ENCODE measurements around the gene RAB3C. TPM values are rescaled to one million over a fixed set of nuclear protein-coding genes. Genes with fewer than 3 reads are reported as not detected.

RAB3C gene
- total and polyA plus RNA-seq, 10 donors = 0.06 to 2.0 (median 0.21) TPM; not detected in 2

- Histone ChIP-seq H3K36me3 (no peaks in the 10 kb centered on the region), H3K27ac (no peak overlapping the region), H3K4me1 (peaks cover 0 to 4% (median 0%) of the 10 kb centered on the region in 6 donors), H3K4me3 (no peak overlapping the region), H3K27me3 (replicated peaks in 1 of 7) (peaks cover 0 to 5% (median 0%) of the 10 kb centered on the region in 7 donors), H3K9me3 (no peaks in the 10 kb centered on the region)
- WGBS, 5 donors = 76 to 86% (median 83%) methylated on average over 7 of the region's 7 CpGs
- DNase-seq = no peak
- TF ChIP-seq, protein P1, sequence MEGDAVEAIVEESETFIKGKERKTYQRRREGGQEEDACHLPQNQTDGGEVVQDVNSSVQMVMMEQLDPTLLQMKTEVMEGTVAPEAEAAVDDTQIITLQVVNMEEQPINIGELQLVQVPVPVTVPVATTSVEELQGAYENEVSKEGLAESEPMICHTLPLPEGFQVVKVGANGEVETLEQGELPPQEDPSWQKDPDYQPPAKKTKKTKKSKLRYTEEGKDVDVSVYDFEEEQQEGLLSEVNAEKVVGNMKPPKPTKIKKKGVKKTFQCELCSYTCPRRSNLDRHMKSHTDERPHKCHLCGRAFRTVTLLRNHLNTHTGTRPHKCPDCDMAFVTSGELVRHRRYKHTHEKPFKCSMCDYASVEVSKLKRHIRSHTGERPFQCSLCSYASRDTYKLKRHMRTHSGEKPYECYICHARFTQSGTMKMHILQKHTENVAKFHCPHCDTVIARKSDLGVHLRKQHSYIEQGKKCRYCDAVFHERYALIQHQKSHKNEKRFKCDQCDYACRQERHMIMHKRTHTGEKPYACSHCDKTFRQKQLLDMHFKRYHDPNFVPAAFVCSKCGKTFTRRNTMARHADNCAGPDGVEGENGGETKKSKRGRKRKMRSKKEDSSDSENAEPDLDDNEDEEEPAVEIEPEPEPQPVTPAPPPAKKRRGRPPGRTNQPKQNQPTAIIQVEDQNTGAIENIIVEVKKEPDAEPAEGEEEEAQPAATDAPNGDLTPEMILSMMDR (IDR thresholded peaks at IDR 0.05 in 8 of 11, conservative IDR thresholded peaks at IDR 0.05 in 3 of 11) = no peak
- TF ChIP-seq POLR2A (IDR thresholded peaks at IDR 0.05) = no peak
- TF ChIP-seq POLR2AphosphoS5 (IDR thresholded peaks at IDR 0.05) = no peak
- intact Hi-C loops (cut with DNase I; ENCODE audit: low total_unique reads) = no loop called here
Measured at GRCh38 chr5:58851153-58851552, 268.3 kb downstream of the RAB3C start.

DNA sequence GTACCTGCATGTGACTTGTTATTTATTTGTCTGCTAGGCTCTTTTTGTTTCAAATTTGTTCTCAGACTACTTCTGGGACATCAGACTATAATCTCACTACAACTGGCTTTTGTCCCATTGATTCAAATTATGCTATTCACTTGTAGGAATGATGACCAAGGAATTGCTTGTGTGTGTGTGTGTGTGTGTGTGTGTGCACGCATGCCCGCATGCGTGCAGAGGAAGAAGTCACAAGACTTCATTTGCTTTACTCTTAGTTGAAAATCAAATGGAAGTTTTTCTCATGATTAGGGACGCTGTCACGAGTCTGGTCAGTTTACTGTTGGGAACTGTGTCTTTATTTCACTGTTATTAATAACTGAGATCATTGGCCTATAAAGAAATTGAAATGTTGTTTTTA is 268.7 kb downstream of the RAB3C start:
- WGBS, 5 donors = 86 to 98% (median 94%) methylated on average over 5 of the region's 5 CpGs
- Histone ChIP-seq H3K4me3 (no peak overlapping the region), H3K4me1 (peaks cover 0 to 4% (median 0%) of the 10 kb centered on the region in 6 donors), H3K27ac (no peak overlapping the region), H3K27me3 (replicated peaks in 1 of 7) (peaks cover 0 to 5% (median 0%) of the 10 kb centered on the region in 7 donors), H3K9me3 (no peaks in the 10 kb centered on the region), H3K36me3 (no peaks in the 10 kb centered on the region)
- TF ChIP-seq, protein P1 (IDR thresholded peaks at IDR 0.05 in 8 of 11, conservative IDR thresholded peaks at IDR 0.05 in 3 of 11) = no peak
- TF ChIP-seq POLR2A (IDR thresholded peaks at IDR 0.05) (no peak), POLR2AphosphoS5 (IDR thresholded peaks at IDR 0.05) (no peak)
- DNase-seq = no peak
- intact Hi-C loops (cut with DNase I; ENCODE audit: low total_unique reads) = no loop called here

DNA sequence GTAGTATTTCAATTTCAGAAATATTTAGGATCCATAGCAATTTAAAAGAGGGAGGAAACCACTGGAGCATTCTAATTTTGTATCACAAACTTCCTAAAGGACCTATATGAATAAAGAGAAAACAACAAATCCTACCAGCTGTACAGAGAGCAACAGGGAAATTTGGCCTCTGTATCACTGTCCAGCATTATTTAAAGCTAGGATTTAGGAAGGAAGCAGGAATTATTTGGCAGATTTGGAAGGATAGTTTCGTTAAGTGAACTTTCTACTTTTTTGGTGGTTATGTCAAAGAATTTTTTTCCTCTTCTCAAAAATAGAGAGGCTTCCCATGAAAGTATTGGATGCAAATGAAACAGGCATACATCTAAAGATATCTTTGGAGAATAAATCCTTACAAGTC is 269.7 kb downstream of the RAB3C start:
- H3K9me3 ChIP-seq = no peaks in the 10 kb centered on the region
- TF ChIP-seq POLR2A (IDR thresholded peaks at IDR 0.05) (no peak), POLR2AphosphoS5 (IDR thresholded peaks at IDR 0.05) (no peak)
- TF ChIP-seq, protein P1 (IDR thresholded peaks at IDR 0.05 in 8 of 11, conservative IDR thresholded peaks at IDR 0.05 in 3 of 11) = no peak
- intact Hi-C loops (cut with DNase I; ENCODE audit: low total_unique reads) = no loop called here
- no peaks in the 10 kb centered on the region for H3K36me3 ChIP-seq
- H3K27ac ChIP-seq = no peak overlapping the region
- no peak for DNase-seq
- H3K4me3 ChIP-seq = no peak overlapping the region
- H3K4me1 ChIP-seq = peaks cover 0 to 4% (median 0%) of the 10 kb centered on the region in 6 donors
- WGBS, 5 donors = 63 to 79% (median 74%) methylated on average over 1 of the region's 1 CpG
- H3K27me3 ChIP-seq (replicated peaks in 1 of 7) = peaks cover 0 to 5% (median 0%) of the 10 kb centered on the region in 7 donors

GRCh38 chr5:58854441-58854840 is 271.6 kb downstream of the RAB3C start:
- DNase-seq = no peak
- H3K36me3 ChIP-seq = no peaks in the 10 kb centered on the region
- no peaks in the 10 kb centered on the region for H3K9me3 ChIP-seq
- no peak overlapping the region for H3K27ac ChIP-seq
- intact Hi-C loops (cut with DNase I; ENCODE audit: low total_unique reads) = no loop called here
- TF ChIP-seq POLR2AphosphoS5 (IDR thresholded peaks at IDR 0.05) (no peak), POLR2A (IDR thresholded peaks at IDR 0.05) (no peak)
- TF ChIP-seq, protein P1 (IDR thresholded peaks at IDR 0.05 in 8 of 11, conservative IDR thresholded peaks at IDR 0.05 in 3 of 11) = no peak
- peaks cover 0 to 4% (median 0%) of the 10 kb centered on the region in 6 donors for H3K4me1 ChIP-seq
- 85 to 88% (median 87%) methylated on average over 2 of the region's 2 CpGs for WGBS, 5 donors
- peaks cover 0 to 10% (median 0%) of the 10 kb centered on the region in 7 donors for H3K27me3 ChIP-seq (replicated peaks in 1 of 7)
- no peak overlapping the region for H3K4me3 ChIP-seq

Data from spleen (tissue), 11 donors.